MM.1S (cell line): ENCODE measurements around the gene SARS1.

Source experiments
- EZH2phosphoT487 ChIP-seq: fragments of 300-600 bp; sonication (generic); IDR thresholded peaks from 2 replicates; pipeline ENCODE4 v1.6.1; 2018; ENCODE audit warnings: antibody characterized with exemption, low read length
- TF ChIP-seq, protein P1 (sequence below): fragments of 300-600 bp; sonication (generic); IDR thresholded peaks from 2 replicates; pipeline ENCODE4 v1.5.1; 2016; ENCODE audit warnings: antibody characterized with exemption, low read length, mixed read lengths

DNA sequence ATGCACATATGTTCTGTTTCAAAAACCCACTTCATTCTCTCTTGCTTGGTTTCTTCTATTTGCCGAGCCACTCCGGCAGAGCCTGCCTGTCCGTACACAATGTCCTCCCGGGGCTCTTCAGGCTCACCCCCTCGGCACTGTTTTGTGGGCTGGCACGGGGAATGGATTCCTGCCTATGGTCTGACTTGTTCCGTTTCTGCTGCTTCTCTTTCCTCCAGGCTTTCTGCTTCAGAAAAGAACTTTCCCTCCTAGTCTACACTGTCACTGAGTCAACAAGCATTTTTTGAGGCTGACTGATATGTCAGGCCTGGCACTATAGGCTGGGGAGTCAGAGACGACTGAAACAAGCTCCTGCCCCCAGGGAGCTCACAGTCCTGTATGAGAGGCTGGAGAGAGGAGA lies 28.4 kb upstream of the SARS1 start:
- TF ChIP-seq, protein P1, sequence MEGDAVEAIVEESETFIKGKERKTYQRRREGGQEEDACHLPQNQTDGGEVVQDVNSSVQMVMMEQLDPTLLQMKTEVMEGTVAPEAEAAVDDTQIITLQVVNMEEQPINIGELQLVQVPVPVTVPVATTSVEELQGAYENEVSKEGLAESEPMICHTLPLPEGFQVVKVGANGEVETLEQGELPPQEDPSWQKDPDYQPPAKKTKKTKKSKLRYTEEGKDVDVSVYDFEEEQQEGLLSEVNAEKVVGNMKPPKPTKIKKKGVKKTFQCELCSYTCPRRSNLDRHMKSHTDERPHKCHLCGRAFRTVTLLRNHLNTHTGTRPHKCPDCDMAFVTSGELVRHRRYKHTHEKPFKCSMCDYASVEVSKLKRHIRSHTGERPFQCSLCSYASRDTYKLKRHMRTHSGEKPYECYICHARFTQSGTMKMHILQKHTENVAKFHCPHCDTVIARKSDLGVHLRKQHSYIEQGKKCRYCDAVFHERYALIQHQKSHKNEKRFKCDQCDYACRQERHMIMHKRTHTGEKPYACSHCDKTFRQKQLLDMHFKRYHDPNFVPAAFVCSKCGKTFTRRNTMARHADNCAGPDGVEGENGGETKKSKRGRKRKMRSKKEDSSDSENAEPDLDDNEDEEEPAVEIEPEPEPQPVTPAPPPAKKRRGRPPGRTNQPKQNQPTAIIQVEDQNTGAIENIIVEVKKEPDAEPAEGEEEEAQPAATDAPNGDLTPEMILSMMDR = no peak
- no peak for TF ChIP-seq EZH2phosphoT487
